ENCODE data around the gene ZC3H18.

DNA sequence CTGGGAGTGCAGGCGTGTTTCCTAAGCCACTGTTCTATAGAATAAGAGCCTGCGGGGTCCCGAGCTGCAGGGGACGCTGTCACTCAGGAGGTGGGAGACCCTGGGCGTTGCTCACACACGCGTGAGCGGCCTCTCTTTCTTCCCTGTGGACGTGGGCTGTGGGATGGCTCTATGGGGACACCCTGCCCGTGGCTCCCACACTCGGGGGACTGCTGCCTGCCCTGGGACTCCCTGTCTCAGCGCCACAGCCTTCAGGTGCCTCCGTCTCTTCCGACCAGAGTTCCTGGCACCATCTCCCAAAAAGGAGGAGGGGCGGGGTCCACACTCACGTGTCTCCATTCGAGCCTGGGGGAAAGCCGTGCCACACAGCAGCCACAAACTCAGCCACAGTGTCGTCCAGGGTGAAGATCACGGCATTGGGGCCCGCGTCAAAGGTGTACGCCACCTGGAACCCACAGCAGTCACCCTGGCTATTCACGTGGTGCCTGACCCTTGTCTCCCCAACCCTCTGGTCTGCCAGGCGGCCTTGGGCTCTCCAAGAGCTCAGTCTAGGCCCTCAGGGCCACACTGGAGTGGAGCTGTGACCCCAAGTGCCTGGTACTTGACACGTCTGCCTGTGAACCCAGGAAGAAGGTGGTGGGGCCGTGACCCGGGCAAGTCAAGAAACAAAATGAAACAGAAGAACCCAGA lies 84.3 kb downstream of the ZC3H18 start:
- TF ChIP-seq, protein P1, sequence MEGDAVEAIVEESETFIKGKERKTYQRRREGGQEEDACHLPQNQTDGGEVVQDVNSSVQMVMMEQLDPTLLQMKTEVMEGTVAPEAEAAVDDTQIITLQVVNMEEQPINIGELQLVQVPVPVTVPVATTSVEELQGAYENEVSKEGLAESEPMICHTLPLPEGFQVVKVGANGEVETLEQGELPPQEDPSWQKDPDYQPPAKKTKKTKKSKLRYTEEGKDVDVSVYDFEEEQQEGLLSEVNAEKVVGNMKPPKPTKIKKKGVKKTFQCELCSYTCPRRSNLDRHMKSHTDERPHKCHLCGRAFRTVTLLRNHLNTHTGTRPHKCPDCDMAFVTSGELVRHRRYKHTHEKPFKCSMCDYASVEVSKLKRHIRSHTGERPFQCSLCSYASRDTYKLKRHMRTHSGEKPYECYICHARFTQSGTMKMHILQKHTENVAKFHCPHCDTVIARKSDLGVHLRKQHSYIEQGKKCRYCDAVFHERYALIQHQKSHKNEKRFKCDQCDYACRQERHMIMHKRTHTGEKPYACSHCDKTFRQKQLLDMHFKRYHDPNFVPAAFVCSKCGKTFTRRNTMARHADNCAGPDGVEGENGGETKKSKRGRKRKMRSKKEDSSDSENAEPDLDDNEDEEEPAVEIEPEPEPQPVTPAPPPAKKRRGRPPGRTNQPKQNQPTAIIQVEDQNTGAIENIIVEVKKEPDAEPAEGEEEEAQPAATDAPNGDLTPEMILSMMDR (conservative IDR thresholded peaks at IDR 0.05) = no peak
- TF ChIP-seq ZFX (IDR thresholded peaks at IDR 0.05) = no peak
